NCI-H345 (cell line): ENCODE data around the gene OOSP2.

Source experiments
- DNase-seq: peaks from one replicate; lab custom pipeline; 2025; lab: John Stamatoyannopoulos, UW

Gene OOSP2

GRCh38 chr11:60080535-60080934, 40.3 kb downstream of the OOSP2 start:
- DNase-seq = no peak

DNA sequence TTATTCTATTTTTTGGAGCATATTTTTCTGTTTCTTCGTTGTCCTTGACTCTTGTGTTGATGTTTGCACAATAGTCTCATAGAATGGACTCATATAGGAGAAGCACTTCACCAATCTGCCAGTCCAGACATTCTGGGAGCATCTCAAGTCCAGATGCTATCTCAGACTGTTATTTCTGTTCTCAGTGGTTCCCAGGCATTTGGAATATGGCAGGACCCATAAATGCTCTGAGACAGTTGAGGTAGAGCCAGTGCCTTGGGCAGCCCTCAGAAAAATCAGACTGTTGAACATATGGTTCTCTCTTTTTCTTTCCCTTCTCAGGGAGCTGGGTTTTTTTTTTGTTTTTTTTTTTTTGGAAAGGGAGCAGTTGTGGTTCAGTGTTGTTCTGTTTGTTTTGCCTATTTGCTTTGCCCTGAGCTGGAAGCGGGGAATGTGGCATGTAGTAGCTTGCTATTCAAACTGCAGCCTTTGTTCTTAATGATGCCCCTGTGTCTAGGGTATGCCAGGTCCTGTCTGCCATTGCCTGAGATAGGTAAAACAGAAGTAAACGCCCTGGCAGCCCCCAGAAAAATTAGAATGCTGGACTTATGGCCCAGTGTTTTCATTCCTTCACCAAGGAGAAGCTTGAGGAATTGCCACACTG, 44.5 kb downstream of the OOSP2 start:
- DNase-seq = no peak

DNA sequence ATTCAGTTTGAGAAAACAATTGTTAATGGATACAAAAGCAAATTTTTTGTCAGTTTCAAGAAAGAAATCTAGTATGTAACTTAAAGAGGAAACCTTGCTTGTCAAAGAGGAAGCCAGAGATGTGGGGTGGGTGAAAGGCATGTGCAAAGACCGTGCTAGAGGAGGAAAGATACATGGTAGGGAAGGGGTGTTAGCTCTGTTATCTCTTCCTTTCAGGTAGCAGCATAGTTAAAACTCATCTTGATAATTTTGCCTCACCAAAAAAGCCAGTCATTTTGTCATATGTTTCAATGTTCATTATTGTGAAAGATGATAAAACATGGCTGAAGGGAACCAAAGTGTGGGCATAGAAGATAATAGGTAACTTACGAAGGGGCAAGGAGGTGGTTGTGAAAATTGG, 45.7 kb downstream of the OOSP2 start:
- no peak for DNase-seq

- no peak for DNase-seq
Measured at GRCh38 chr11:60087239-60087638, 47.0 kb downstream of the OOSP2 start.

- no peak for DNase-seq
Measured at GRCh38 chr11:60088364-60088763, 48.2 kb downstream of the OOSP2 start, which contains the start of gene MS4A2. Gene MS4A2 (plus strand): TSS chr11:60088664. CDS start chr11:60088766, 102 bp downstream.

- DNase-seq = no peak
Measured at GRCh38 chr11:60095477-60096120, 55.4 kb downstream of the OOSP2 start.

GRCh38 chr11:60097189-60097588, 57.0 kb downstream of the OOSP2 start:
- DNase-seq = no peak
